HepG2 (cell line): ENCODE measurements around the gene DCAF7. TPM values are rescaled to one million over a fixed set of nuclear protein-coding genes. Genes with fewer than 3 reads are reported as not detected.

Experiments used
- ATAC-seq: fragments of 200-7000 bp; cut with Tn5 transposase; 3 replicates; pipeline ENCODE4 v1.9.1; 2020; ENCODE audit warnings: mild to moderate bottlenecking, moderate library complexity
- BruUV-seq: library from RNA; stranded (reverse); fragments of 400-500 nt; replicated peaks from 2 replicates; lab custom pipeline; 2021; lab: Mats Ljungman, UMichigan
- CTCF ChIA-PET: fragments of 300-600 bp; formaldehyde crosslinking; extraction: SDS; loops from one replicate; lab custom pipeline; 2021; ENCODE audit warnings: low total read pairs, inconsistent platforms, low intra/inter-chr PET ratio; lab: Yijun Ruan, JAX
- POLR2A ChIA-PET: fragments of 350-600 bp; sonication (Branson Sonifier 250); formaldehyde crosslinking; loops from one replicate; lab custom pipeline; 2020; ENCODE audit warnings: antibody characterized with exemption, inconsistent platforms; lab: Yijun Ruan, JAX
- DNase-seq: peaks from one replicate; pipeline ENCODE4 v3.0.0-alpha.2; 2015; ENCODE audit warnings: low spot score
- FAIRE-seq: peaks from 3 replicates; lab custom pipeline; 2011; peaks lifted over from hg19 to GRCh38; lab: Jason Lieb, UNC
- H2AFZ ChIP-seq: one replicate; pipeline ENCODE4 v1.6.1; 2011; ENCODE audit warnings: low read length, inconsistent platforms
- H3K27ac ChIP-seq: fragments of 300-600 bp; 3 replicates; pipeline ENCODE4 v1.8.0; 2011; ENCODE audit warnings: mixed run types, mild to moderate bottlenecking, mixed read lengths, low read length, inconsistent platforms; ENCODE audit not compliant: insufficient read depth; ENCODE audit errors: extremely low read length
- H3K27me3 ChIP-seq, 2 experiments: fragments of 200-600 bp in 1 of 2; 2 replicates in 1 of 2; 3 replicates in 1 of 2; pipeline versions ENCODE4 v1.6.0 to v1.8.0; 2011; ENCODE audit warnings: low read length in 2 of 2, mild to moderate bottlenecking in 2 of 2, moderate library complexity in 2 of 2, inconsistent platforms in 1 of 2; ENCODE audit not compliant: insufficient read depth in 2 of 2, control insufficient read depth in 1 of 2
- H3K36me3 ChIP-seq, 2 experiments: fragments of 200-600 bp in 1 of 2; replicated peaks in 1 of 2; 2 replicates in 1 of 2; 3 replicates in 1 of 2; pipeline versions ENCODE4 v1.5.1 to v1.8.0; 2011; ENCODE audit warnings: low read length in 2 of 2, inconsistent platforms in 1 of 2; ENCODE audit not compliant: insufficient read depth in 2 of 2, control insufficient read depth in 1 of 2
- H3K4me1 ChIP-seq: 2 replicates; pipeline ENCODE4 v1.5.1; 2012; ENCODE audit warnings: low read length, inconsistent platforms; ENCODE audit not compliant: insufficient read depth
- H3K4me2 ChIP-seq: 2 replicates; pipeline ENCODE4 v1.6.0; 2011; ENCODE audit warnings: low read depth, low read length, inconsistent platforms
- H3K4me3 ChIP-seq, 3 experiments: fragments of 200-600 bp in 1 of 3; sonication (generic), shearing (Covaris generic) in 1 of 3; replicated peaks in 1 of 3; 2 replicates each; pipeline ENCODE4 v1.5.1; 2011 to 2016; ENCODE audit warnings: low read length in 3 of 3, inconsistent platforms in 2 of 3, low read depth in 2 of 3, mild to moderate bottlenecking in 2 of 3, control low read depth in 1 of 3, mixed read lengths in 1 of 3; ENCODE audit not compliant: insufficient read depth in 1 of 3
- H3K79me2 ChIP-seq: one replicate; pipeline ENCODE4 v1.6.1; 2011; ENCODE audit warnings: low read length, inconsistent platforms; ENCODE audit not compliant: insufficient read depth
- H3K9ac ChIP-seq: 2 replicates; pipeline ENCODE4 v1.6.0; 2011; ENCODE audit warnings: mild to moderate bottlenecking, low read depth, low read length, inconsistent platforms; ENCODE audit not compliant: insufficient read depth
- H3K9me3 ChIP-seq: 2 replicates; pipeline ENCODE4 v1.5.1; 2012; ENCODE audit warnings: mild to moderate bottlenecking, low read length
- H4K20me1 ChIP-seq: 2 replicates; pipeline ENCODE4 v1.6.0; 2011; ENCODE audit warnings: inconsistent platforms, mild to moderate bottlenecking, low read length, moderate library complexity; ENCODE audit not compliant: insufficient read depth
- ARNTL ChIP-seq: sonication (generic); formaldehyde crosslinking; IDR thresholded peaks from 2 replicates; pipeline ENCODE4 v1.4.0; 2020; ENCODE audit warnings: mild to moderate bottlenecking, missing genetic modification reagents
- ATM ChIP-seq: fragments of 450-650 bp; IDR thresholded peaks from 2 replicates; pipeline ENCODE4 v1.7.1; 2017; ENCODE audit warnings: mild to moderate bottlenecking, borderline replicate concordance
- CCDC6 ChIP-seq: sonication (generic); formaldehyde crosslinking; IDR thresholded peaks from 2 replicates; pipeline ENCODE4 v1.8.1; 2022; ENCODE audit warnings: mild to moderate bottlenecking, missing genetic modification reagents, moderate library complexity
- HNRNPH1 ChIP-seq: fragments of 200-400 bp; formaldehyde crosslinking; optimal IDR thresholded peaks from 2 replicates; pipeline ENCODE3; 2017; ENCODE audit warnings: mild to moderate bottlenecking, low read depth, low read length
- MIXL1 ChIP-seq: IDR thresholded peaks from 2 replicates; pipeline ENCODE4 v1.6.1; 2016
- SAP130 ChIP-seq: IDR thresholded peaks from 2 replicates; pipeline ENCODE4 v1.6.1; 2016; ENCODE audit warnings: low read depth
- YY1 ChIP-seq: IDR thresholded peaks from 2 replicates; pipeline ENCODE4 v1.6.1; 2011; ENCODE audit warnings: low read length, low read depth, moderate library complexity, mild to moderate bottlenecking; ENCODE audit not compliant: insufficient read depth, insufficient replicate concordance
- ZNF382 ChIP-seq: sonication (generic); formaldehyde crosslinking; IDR thresholded peaks from 2 replicates; pipeline ENCODE4 v1.5.0; 2020; ENCODE audit warnings: missing genetic modification reagents, mild to moderate bottlenecking, borderline replicate concordance
- ZNF770 ChIP-seq: sonication (generic); formaldehyde crosslinking; IDR thresholded peaks from 2 replicates; pipeline ENCODE4 v1.5.0; 2020; ENCODE audit warnings: mild to moderate bottlenecking, missing genetic modification reagents
- ZNF788 ChIP-seq: sonication (generic); formaldehyde crosslinking; IDR thresholded peaks from 2 replicates; pipeline ENCODE4 v1.5.0; 2020; ENCODE audit warnings: mild to moderate bottlenecking, missing genetic modification reagents, borderline replicate concordance
- WGBS: methylation state at CpG from one replicate; pipeline ENCODE4 v1.1.6; 2017; ENCODE audit warnings: low lambda C conversion rate; 5-methylcytosine and 5-hydroxymethylcytosine counted together
- in situ Hi-C: cut with HindIII; loops from 2 replicates; pipeline ENCODE4 v1.10.0; 2017; ENCODE audit warnings: low pct_unique_long_range_greater_than_20kb; ENCODE audit not compliant: extremely low pct_ligation_motif_present
- intact Hi-C: fragments of 100-400 bp; cut with micrococcal nuclease; formaldehyde crosslinking; loops from one replicate; pipeline ENCODE4 v1.10.0; 2022; ENCODE audit not compliant: unreplicated experiment
- polyA plus RNA-seq, 8 experiments: library from polyadenylated mRNA; depleted of rRNA in 3 of 8; stranded (reverse) in 7 of 8; unstranded in 1 of 8; fragments of >200 nt; fragmentation: Illumina TruSeq in 4 of 8; extraction: Trizol in 4 of 8; gene quantifications; 2 replicates each; pipeline versions ENCODE4 v1.2.1 to v1.2.3, GENCODE V29; 2011 to 2016; ENCODE audit warnings: low read depth in 4 of 8, missing spikeins in 1 of 8, mixed read lengths in 1 of 8; ENCODE audit not compliant: insufficient read depth in 1 of 8
- total RNA-seq, 5 experiments: library from RNA; depleted of rRNA; stranded (reverse); fragments of >200 nt; fragmentation: Illumina TruSeq; extraction: Trizol; gene quantifications; 2 replicates each; pipeline ENCODE4 v1.2.3, GENCODE V29; 2016; ENCODE audit warnings: low read depth in 1 of 5

The DCAF7 gene
- total and polyA plus RNA-seq, 2 of the 13 experiments (the other 11 are each of a cell fraction or from before 2014, with no cell fraction given): 55.2 to 73.4 TPM

GRCh38 chr17:63555500-63556156 is 5.4 kb downstream of the DCAF7 start (continued):
- TF ChIP-seq ZNF770: no peak
- no peak for TF ChIP-seq ZNF788 (CRISPR knock-in tag)
- no peak for TF ChIP-seq ATM
- no peak for TF ChIP-seq CCDC6 (CRISPR knock-in tag)
- no peak for TF ChIP-seq SAP130 (CRISPR knock-in tag)
- TF ChIP-seq YY1: no peak
- no peak for TF ChIP-seq ZNF382 (CRISPR knock-in tag)
- TF ChIP-seq, all 625 proteins: peak for 0

- no peaks in the 10 kb centered on the region for H3K27me3 ChIP-seq
- FAIRE-seq: no peak
- no peak overlapping the region for H3K4me2 ChIP-seq
- POLR2A ChIA-PET: no interaction called here
- BruUV-seq: no TSS peak
- TF ChIP-seq HNRNPH1 (no peak), ARNTL (no peak), MIXL1 (CRISPR knock-in tag) (no peak)
- TF ChIP-seq, all 625 proteins: peak for 0
- in situ Hi-C loops (no loop called here), intact Hi-C loops (no loop called here)
- H3K79me2 ChIP-seq: peaks cover 91% of the 10 kb centered on the region
- H2AFZ ChIP-seq: no peak overlapping the region
- WGBS: 99% methylated on average over 2 of the region's 2 CpGs
- ATAC-seq (no peak), DNase-seq (no peak)
- H3K9ac ChIP-seq: no peak overlapping the region
- peaks cover 28% of the 10 kb centered on the region for H3K4me1 ChIP-seq
- peaks cover 53% of the 10 kb centered on the region for H4K20me1 ChIP-seq
- peaks cover 0 to 5% of the 10 kb centered on the region in 2 experiments; a peak in 3 of 5 replicates for H3K36me3 ChIP-seq
- no peak overlapping the region for H3K4me3 ChIP-seq
- no peak overlapping the region for H3K27ac ChIP-seq
- CTCF ChIA-PET: no interaction called here
- H3K9me3 ChIP-seq: no peaks in the 10 kb centered on the region
These were observed 7.1 kb downstream of the DCAF7 start for GRCh38 chr17:63557416-63557815.
